GM18861 (cell line): ENCODE results near the gene IFI35.
A peak's percentile ranks its signal among the peaks of the same experiment; 100 is the strongest.
"Not testable (repeated sequence)": the region's sequence is repeated elsewhere in the genome, so short reads cannot be mapped to it uniquely, and the experiment has no call there.

ENCODE experiments used
- ATAC-seq: cut with Tn5 transposase; IDR thresholded peaks from one replicate; pipeline ENCODE4 v1.9.1; 2021; ENCODE audit not compliant: unreplicated experiment

The IFI35 gene

DNA sequence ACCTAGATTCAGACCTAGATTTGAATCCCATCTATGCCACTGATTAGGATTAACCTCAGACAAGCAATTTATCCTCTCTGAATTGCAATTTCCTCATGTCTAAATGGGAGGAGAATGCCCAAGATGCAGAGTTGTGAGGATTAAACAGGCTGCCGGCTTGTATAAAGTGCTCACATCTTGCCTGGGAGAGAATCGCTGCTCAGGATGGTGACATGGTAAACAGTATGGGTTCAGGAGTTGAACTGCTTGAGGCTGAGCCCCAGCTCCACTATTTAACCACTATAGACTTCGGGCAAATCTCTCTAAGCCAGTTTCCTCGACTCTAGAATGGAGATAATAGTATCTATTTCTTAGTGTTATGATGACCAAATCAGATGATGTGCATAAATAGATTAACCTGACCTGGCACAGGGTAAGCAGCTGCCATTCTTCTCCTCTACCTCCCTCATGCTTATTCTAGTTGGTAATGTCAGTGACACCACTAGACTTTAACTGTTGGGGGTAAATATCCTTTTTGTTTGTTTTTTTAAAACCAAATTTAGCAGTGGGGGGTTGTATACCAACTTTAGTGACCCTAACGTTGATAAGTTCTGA, 9.1 kb upstream of the IFI35 start:
- no peak for ATAC-seq

DNA sequence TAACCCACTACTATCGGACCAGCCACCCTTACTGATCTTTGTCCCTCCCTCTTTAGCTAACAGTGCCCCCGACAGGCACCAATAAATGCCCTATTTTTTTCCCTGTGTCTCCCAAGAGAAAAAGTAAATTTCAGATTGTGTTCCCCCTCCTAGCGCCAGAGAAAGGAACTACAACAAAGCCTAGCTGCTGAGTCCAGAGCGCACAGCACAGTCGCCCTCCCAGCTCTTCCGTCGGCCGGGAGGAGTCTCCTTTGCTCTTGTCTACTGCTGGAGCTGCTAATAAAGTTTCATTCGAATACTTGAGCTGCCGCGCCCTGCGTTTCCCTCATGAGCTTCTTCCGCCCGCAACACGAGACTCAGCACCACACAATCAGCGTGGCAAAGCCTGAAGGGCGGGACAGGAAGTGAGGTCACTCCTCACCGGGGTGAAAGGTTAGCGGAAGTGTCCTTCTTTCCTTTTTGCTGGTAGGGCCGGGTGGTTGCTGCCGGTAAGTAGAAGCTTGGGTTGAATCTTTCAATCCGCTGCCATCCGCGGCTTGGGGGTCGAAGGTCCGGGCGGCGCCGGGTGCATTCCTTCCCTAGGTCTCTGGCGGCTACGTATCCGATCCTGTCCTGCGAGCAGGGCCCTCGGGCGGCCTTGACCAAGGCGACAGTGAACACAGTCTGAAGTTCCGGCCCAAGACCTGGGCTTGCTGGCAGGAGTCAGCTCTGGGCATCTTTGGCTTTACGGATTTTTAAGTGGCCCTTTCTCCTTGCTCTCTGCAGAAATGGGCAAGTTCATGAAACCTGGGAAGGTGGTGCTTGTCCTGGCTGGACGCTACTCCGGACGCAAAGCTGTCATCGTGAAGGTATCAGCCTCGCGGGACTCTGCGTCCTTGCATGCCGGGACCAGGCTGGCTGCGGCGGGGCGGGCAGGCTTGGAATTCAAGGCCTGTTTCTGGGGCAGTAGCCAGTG, 8.3 kb upstream of the IFI35 start, which contains the start of gene RPL27:
Gene RPL27 (plus strand): TSS at position 436 of the 955 bp plus-strand sequence. CDS start 332 bp downstream, at position 768.
- ATAC-seq = peak; percentile 86

DNA sequence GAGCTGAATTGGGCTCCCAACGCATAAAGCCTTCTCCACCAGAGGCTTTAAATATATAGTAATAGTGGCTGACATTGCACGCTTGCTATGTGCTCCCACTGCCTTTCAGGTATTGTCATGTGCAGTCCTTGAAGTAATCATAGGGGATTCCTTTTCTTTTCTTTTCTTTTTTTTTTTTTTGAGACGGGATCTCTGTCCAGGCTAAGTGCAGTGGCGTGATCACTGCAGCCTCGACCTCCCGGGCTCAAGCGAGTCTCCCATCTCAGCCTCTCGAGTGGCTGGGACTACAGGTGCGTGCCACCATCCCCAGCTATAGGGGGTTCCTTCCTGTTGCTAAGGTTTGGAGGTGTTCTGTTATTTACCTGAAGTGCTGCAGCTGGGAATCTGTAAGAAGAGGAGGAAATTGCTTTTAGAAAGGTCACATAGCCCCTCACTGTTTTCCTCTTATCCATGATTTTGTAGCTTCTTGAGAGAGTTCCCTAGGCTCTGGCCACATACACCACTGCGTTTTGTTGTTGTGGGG, 7.5 kb upstream of the IFI35 start:
- ATAC-seq = no peak

DNA sequence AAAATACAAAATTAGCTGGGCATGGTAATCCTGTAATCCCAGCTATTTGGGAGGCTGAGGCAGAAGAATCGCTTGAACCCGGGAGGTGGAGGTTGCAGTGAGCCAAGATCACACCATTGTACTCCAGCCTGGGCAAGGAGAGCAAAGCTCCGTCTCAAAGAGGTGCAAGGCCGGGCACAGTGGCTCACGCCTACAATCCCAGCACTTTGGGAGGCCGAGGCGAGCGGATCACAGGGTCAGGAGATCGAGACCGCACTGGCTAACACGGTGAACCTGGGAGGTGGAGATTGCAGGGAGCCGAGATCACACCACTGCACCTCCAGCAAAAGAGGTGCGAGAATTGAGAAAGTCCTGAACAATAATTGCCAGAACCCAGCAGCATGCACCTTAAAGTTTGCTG, 5.7 kb upstream of the IFI35 start:
- not testable (repeated sequence) for ATAC-seq

DNA sequence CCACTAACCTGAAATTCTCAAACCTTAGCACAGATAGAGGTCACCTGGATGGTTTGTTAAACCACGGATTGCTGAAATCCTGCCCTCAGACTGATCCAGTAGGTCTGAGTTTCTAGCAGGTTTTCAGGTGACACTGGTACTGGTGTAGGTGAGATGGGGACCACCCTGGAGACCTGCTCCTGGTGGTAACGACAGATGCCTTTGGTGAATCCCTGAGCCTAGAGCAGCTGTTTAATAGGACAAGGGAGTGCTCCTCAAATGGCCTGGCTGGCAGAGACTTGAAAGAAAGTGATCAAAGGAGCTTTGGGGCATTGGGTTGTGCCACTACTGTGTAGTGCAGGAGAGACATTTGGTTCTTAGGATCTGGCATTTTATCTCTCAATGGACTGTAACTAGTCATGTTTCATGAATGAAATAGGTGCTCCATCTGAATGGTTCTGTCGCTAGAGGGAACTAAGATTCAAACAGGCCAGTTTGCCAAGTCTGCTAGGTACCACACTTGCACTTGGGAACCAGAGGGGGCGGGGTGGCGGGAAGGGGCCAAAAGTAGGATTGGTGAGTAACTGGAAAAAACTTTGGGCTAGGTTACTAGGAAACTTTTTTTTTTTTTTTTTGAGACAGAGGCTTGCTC, 2.9 kb upstream of the IFI35 start:
- no peak for ATAC-seq

DNA sequence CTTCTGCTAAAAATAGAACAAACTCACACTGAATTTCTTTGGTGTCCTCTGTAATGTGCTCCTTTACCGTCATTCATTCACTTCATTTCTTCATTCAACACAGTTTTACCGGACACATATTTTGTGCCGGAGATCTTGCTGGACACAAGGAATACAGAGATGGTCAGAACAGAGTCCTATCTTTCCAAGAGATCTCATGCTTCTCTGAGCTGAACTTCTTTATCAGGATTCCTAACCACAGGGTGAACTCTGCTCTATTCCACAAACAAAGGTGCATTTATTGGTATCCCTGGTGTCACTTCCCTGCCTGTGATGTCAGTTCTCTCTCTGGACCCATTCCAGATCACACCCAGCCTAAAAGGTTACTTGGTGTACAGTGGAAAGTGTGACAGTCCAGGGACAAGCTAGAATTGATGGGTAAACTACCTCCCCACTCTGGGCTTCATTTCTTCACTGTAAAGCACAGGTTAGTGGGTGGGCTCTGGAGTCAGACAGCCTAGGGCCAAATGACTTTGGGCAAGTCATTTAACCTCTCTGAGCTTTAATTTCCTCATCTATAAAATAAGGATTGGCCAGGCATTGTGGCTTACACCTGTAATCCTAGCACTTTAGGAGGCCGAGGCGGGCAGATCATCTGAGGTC, 4.2 kb downstream of the IFI35 start:
- ATAC-seq = no peak

DNA sequence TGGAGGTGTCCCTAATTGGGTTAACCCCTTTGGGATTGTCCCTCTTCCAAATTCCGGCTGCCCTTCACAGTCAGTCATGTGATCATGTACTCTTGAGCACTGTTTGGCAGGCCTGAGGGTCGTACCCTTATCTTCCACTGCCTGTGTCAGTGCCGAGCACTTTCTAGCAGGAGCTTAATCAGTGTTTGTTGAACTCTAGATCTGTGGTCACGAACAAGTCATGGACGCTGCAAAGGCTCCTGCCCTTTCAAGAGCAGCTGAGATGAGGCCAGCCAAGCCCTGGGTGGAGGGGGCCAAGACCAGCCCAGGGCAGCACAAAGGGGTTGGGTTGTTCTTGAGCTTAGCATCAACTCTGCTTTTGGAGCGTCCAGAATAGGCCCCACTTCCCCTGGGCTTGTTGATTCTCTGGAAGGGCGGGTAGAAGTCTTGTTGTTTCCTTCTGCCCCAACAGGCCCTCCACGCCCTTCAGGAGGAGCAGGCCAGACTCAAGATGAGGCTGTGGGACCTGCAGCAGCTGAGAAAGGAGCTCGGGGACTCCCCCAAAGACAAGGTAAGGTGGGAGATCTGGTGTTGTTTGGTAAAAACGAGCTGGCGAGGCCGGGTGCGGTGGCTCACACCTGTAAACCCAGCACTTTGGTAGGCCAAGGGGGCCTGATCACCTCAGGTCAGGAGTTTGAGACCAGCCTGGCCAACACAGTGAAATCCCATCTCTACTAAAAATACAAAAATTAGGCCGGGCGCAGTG, 5.3 kb downstream of the IFI35 start:
- no peak for ATAC-seq

DNA sequence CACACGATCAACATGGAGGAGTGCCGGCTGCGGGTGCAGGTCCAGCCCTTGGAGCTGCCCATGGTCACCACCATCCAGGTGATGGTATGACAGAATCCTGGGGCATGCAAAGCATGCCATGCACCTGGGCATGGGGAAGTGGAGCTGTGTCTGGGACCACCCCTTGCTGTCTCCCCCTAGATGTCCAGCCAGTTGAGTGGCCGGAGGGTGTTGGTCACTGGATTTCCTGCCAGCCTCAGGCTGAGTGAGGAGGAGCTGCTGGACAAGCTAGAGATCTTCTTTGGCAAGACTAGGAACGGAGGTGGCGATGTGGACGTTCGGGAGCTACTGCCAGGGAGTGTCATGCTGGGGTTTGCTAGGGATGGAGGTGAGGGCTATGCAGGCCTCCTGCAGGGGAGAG, 6.7 kb downstream of the IFI35 start:
- no peak for ATAC-seq

DNA sequence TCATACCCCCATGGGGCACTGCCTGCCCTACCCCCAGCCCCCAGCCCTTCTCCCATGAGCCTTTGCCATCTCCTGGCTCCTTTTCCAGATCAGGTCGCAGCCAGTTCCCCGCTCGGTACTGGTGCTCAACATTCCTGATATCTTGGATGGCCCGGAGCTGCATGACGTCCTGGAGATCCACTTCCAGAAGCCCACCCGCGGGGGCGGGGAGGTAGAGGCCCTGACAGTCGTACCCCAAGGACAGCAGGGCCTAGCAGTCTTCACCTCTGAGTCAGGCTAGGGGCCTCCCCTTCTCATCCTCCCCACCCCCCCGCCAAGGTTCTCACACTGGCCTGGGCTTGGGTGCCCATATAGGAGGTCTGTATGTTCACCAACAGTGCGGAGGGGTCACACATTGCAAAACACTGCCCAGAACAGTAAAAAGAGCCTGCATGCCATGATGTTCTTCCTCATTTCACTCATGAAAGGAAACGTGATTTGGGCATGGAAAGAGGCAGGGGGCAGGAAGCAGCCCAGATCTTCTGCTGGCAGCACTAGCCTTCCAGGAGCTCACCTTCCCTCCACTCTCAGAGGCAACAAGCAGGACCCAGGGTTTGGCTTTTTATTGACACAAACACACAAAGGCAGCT, 7.5 kb downstream of the IFI35 start:
- no peak for ATAC-seq

DNA sequence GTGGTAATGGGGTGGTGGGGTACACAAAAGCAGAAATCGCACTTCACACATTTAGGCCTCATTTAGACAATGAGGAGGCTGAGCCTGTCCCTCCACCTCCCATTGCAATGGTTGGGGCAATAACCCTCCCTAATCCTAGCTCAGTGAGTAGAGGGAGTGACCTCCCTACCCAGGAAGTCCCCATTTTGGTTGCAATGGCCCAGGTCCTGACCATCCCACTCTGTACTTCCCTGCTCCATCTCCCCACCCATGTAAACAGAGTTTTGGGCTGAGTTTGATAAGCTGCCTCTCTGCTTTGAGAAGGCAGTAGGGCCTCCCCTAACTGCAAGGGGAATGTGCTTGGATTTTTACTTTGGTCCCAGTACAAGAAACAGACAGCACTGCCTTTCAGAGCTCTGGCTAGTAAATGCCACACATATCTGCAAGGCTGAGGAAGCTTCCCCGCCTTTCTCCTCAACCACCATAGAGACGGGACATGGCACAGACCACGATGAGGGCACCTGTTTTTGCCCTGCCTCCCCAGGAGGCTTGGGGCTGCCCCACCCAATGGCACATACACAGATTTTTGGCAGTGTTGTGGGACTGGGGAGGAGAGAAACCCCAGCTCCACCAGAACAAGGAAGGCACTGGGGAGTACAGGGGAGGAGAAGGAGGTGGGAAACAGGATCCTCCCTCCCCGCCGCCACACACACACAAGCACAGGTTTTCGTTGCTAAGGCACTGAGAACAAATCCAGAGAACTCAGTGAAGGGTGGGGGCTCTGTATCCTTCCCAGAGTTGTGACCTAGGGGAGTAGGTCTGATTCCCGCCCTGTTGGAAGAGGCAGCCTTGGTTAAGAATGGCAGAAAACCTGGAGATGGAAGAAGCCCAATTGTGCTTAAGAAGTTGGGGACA, 8.3 kb downstream of the IFI35 start:
- ATAC-seq = no peak

DNA sequence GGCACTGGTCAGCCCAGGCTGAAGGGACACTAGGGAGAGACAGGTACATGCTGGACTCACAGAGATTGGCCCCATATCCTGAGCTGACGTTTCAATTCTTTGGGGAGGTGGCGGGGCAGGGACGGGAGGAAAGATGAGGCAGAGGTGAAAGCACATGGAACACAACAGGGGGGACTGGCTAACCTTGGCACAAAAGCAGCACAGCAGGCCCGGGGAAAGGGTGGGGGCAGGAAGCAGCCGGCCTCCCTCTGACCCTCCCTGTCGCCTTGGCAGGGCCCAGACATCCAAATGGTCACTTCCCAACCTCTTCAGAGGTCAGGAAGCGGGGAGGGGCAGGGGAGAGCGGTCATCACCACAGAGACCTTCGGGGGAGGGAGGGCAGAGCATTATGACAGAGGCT, 9.0 kb downstream of the IFI35 start:
- ATAC-seq = no peak

DNA sequence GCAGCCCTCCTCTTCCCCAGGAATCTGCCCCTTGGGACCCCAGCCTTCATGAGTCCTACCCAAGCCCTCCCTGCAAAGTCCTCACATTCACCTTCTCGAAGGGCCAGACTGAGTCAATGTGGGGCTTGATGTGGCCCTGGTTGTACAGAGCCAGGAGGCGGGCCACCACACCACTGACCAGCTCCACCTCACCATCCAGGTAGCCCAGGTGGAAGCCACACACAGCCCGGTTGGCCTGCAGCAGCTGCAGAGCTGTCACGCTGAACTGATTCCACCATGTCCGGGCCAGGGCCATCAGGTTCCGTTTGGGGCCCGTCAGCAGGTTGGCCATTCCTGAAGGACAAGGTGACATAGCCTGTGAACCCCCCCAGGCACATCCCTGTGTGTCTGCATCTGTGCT, 9.6 kb downstream of the IFI35 start:
- no peak for ATAC-seq

DNA sequence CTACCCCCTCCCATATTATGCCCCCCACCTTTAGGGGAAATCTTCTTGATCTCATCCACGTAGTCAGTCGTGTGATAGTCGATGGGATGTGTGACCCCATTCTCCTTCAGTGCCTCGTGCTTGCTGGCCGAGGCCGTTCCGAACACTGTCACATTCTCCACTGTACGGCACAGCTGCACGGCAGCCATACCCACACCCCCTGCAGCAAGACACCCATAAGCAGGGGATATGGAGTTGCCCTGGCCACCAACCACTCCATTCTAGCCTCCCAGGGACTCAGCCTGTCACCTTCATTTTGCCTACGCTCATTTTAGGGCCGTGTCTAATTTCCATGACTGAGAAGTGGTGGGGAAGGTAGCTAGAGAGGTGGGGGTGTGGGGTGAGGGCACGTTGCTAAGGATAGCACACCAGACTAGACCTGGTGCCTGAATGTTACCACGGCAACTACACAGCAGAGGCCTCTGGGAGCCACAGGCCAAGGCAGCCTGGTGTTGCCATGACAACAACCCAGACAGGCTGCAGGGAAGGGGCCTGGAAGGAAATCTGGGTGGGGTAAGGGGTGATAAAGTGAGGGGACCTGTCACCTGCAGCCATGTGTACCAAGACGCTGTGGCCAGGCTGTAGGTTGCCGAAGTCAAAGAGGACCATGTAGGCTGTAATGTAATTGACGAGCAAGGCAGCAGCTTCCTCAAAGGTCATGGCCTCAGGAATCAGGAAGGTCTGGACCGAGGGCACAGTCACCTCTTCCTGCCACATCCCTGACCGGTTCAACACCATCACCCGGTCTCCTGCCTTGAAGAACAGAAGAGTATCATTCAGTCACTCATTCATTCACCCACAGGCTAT, 11.6 kb downstream of the IFI35 start:
- ATAC-seq = no peak

DNA sequence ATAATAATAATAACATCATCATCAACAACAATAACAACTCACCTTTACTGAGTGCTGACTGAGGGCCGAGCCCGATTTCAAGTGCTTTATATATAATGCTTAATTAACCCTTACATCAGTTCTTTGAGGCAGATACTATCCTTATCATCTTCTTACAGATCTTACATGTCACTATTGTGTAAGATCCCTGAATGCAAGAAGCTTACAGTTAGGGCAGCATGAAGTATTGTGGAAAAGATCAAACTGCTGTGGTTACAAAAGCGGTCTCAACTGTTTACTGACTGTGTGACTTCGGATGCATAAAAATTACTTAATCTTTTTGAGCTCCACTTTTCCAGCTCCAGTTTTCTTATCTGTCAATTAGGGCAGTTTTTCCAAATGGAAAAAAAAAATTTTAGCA, 12.3 kb downstream of the IFI35 start:
- ATAC-seq = no peak

DNA sequence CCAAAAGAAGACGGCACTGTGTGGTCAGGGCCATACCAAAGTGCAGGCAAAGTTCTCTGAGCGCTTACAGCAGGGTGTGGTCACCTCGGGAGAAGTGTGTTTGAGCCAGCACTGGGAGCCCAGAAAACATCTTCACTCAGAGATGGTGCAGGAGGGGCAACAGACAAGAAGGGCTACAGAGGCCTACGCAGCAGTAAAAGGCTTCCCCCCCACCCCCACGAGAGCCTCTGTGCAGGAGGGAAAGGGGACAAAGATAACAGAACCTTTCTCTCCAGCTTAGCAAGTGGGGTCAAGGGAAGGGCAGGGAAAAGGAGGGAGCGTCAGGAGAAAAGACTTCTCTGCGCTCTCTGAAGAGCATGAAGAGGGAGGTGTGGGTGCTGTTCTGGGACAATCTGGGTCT, 12.8 kb downstream of the IFI35 start:
- ATAC-seq = no peak

DNA sequence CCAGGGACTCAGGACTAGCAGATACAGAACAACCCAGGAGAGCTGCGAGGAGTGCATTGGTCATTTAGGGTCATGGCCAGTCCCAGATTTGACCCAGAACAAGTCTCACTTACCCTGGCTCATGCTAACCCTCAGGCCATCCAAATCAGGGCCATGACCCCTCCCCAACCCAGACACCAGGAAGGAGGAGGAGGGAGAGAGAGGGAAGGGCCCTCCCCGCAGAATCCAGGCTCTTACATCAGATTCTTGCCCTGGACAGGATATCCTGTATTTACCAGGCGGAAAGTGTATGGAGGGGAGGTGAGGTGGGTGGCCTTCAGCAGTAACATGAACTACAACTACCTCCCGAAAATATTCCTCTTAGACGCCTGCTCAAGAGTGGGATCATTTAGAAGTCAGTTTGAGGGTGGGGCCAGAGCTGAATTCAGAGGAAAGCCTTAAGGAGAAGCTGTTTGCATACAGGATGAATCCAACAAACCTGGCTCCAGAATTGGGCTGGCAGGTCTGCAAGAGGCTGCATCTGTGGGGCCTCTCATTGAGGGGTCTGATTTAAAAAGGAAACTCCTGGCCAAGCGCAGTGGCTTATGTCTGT, 13.5 kb downstream of the IFI35 start:
- no peak for ATAC-seq

DNA sequence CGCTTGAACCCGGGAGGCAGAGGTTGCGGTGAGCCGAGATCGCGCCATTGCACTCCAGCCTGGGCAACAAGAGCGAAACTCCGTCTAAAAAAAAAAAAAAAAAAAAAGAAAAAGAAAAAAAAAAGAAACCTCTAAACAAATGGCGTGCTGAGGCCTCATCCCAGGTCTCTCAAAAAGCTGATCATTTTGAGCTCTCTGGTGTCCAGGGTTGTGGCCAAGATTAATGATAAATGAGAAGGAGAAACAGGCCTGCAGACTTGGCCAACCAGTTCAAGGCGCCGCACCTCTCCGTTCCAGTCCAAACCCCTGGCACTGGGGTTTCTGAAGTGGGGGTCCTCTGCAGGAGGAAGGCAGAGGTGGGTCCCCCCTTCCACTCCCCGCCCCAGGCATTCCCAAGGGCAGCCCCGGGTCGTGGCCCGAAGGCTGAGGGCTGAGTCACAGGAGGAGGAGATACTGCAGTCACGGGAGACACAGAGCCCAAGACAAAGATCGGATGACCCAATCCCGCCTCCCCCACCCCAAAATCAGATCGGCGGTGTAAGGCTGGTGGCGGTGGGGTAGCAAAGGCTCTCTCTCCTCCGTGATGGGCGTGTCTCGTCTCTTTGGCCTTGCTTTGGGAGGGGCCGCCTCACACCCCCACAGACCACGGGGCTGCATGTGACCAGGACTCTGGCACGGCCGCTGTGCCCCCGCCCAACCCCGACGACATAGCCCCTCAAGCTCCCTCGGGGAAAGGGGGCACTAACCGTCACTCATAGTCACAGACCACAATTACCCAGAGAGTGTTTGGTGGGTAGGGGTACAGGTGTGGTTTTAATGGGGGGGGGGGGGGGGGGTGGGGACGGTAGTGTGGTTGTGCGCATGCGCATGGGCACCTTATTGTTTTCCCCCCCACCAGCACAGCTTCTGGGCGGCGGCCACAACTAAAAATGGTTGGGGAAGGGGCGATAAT, 14.5 kb downstream of the IFI35 start:
- no peak for ATAC-seq
